HG03354 (cell line): Measurements from ENCODE around the gene RDH12.
"Not testable (repeated sequence)": the region's sequence is repeated elsewhere in the genome, so short reads cannot be mapped to it uniquely, and the experiment has no call there.

Source experiments
- ATAC-seq: cut with Tn5 transposase; IDR thresholded peaks from one replicate; pipeline ENCODE4 v1.9.1; 2021; ENCODE audit warnings: mild to moderate bottlenecking; ENCODE audit not compliant: unreplicated experiment, poor library complexity, severe bottlenecking

Gene RDH12

DNA sequence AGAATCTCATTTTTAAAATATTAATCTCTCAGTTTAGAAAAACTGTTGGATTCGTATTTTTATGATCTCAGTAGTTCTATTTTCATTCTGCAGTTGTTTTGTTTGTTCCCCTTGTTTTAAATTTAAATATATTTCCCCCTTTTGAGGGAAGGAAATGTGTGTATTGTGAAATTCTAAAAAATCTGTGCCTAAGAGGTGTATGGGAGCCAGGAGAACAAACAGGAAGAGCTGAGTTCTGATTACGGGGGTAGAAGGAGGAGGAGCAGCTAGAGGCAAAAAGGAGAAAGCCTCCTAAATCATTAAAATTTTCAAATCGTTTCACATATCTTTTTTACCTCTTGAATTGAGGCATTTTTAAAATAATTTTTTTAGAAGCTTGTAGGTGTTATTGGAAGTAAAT lies 2.3 kb downstream of the RDH12 start:
- ATAC-seq, result no peak

- no peak for ATAC-seq
Measured at GRCh38 chr14:67704484-67705089, 2.9 kb downstream of the RDH12 start.

DNA sequence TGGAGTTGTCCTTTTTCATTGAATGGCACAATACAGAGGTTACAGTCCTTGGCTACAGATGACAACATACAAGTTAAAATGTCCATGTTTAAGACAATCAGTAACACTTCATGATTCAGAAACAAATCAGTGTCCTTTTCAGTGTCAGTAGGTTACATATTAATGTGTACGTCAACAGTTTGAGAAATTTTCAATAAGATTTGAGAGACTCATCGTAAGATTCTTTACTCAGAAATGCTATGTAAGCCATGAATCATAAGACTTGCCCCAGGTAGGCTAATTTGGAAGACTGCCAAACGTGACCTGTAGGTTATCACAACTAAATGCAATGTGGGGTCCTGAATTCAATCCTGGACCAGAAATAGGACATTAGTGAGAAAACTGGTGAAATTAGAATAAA lies 3.5 kb downstream of the RDH12 start:
- ATAC-seq, result no peak

- ATAC-seq, result not testable (repeated sequence)
Measured at GRCh38 chr14:67709346-67709745, 7.7 kb downstream of the RDH12 start.

- ATAC-seq, result not testable (repeated sequence)
Measured at GRCh38 chr14:67709796-67710195, 8.1 kb downstream of the RDH12 start.

DNA sequence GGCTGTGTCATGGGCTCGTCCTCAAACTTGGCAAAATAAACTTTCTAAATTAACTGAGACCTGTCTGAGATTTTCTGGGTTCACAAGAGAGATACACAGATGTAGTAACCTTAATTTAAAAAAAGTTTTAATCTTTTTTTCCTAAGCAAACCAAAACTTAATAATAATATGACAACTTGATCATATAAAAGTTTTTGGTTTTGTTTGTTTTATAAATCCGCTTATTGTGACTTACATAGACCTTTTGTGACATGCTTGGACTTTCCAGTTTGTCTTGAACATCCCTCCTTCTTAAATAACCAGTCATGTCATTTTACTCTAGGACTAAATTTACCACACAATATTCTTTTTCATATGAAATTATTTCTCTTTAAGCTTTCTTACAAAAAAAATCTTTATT lies 8.5 kb downstream of the RDH12 start:
- no peak for ATAC-seq

GRCh38 chr14:67717048-67717447 lies 15.4 kb downstream of the RDH12 start:
- ATAC-seq, result no peak

DNA sequence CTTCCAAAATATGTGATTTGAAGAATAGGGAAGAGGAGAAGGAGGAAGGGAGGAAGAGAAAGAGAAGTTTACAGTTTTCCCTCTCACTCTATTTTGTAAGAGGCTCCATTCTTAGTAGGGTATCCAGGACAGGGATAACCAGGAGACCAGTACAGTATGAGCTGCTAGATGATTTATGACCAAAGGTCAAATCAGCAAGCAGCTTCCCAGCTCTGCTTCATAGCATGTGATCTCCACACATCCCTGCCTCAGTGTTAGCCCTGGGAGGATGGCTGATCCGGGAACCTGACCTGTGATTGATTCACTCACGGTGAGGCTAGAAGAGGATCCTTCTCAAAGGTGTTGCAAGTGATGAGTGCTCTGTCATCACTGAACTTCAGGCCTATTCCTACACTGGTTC lies 16.6 kb downstream of the RDH12 start:
- no peak for ATAC-seq

DNA sequence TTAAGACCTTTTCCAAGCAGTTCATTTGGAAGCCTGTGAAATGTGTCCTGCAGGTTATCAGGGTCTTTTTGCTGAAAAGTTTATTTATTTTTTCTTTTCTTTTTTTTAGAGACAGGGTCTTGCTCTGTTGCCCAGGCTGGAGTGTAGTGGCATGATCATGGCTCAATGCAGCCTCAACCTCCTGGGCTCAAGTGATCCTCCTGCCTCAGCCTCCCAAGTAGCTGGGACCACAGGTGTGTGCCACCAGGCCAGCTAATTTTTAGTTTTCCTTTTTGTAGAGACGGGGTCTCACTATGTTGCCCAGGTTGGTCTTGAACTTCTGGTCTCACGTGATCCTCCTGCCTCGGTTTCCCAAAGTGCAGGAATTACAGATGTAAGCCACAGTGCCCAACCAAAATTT lies 17.7 kb downstream of the RDH12 start:
- not testable (repeated sequence) for ATAC-seq

- ATAC-seq, result no peak
Measured at GRCh38 chr14:67719866-67720265, 18.2 kb downstream of the RDH12 start.

DNA sequence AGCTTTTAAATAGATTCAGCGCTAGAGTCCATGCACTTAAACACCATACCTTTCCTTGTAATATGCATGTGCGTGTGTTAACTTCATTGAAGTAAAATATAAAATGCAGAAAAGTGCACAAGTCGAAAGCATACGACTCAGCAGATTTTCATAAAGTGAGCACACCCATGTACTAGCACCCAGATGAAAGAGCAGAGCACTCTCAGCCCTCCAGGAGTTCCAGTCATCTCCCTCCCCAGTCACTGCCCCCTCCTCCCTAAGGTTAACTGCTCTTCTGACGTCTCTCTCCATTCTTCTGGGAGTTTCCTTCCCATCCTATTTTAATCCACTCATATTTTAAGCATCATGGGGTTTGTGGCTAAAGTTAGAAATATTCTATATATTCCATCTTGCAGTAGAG lies 20.2 kb downstream of the RDH12 start:
- no peak for ATAC-seq

DNA sequence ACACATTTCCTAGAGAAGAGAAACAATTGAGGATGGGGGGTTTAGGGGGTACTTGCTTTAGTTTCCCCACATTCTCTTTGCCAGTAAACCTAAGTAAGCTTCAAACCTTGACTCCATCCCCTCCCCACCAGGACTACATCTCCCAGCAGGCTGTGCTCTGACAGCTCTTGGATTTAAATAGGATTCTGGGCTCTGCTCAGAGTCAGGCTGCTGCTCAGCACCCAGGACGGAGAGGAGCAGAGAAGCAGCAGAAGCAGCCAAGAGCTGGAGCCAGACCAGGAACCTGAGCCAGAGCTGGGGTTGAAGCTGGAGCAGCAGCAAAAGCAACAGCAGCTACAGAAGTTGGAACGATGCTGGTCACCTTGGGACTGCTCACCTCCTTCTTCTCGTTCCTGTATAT lies 20.6 kb downstream of the RDH12 start:
- no peak for ATAC-seq

DNA sequence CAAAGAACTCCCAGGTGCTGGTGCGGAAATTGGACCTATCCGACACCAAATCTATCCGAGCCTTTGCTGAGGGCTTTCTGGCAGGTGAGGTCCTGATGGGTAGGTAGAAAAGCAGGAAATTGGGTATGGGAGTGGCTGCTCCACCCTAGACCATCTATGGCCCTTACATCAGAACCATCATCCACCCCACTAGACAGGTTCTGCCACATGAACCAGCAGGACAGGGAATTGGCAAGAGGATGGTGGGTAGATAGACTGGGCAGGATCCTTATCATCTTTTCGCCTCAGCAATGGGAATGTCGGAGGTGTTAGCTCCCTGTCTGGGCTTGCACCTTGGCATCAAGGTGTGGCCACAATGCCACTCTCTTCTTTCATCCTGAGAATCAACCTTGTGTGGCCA lies 23.5 kb downstream of the RDH12 start:
- no peak for ATAC-seq

DNA sequence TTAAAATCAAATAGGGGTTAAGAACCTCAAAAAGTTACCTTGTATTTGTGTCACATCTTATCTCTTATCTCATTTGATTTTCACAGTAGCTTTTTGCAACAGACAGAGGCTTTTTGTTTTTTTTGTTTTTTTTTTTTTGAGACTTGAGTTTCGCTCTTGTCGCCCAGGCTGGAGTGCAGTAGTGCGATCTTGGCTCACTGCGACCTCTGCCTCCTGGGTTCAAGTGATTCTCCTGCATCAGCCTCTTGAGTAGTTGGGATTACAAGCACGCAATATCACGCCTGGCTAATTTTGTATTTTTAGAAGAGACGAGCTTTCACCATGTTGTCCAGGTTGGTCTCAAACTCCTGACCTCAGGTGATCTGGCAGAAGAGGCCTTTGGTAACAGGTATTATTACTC lies 25.7 kb downstream of the RDH12 start:
- no peak for ATAC-seq

GRCh38 chr14:67728258-67728657 lies 26.6 kb downstream of the RDH12 start:
- no peak for ATAC-seq

- no peak for ATAC-seq
Measured at GRCh38 chr14:67729072-67729885, 27.6 kb downstream of the RDH12 start.

- no peak for ATAC-seq
Measured at GRCh38 chr14:67733616-67734015, 31.9 kb downstream of the RDH12 start.

DNA sequence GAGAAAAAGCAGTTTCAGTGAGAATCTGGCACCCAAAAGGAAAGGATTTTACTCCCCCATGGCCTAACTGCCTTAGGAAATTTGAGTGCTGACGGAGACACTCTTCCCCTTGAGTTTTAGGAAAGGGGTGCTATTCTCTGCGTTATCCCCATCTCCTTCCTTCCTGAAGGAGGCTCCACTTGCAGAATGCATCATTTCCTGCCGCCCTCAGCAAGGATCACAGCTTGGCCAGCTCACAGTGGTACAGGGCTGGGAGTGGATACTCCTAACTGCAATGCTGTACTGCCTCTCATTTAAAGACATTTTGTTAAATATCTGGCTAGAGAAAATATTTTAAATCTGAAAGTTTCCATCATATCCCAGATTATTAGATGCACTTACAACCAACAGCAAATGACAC lies 33.0 kb downstream of the RDH12 start:
- ATAC-seq, result no peak

GRCh38 chr14:67735336-67736147 lies 33.9 kb downstream of the RDH12 start:
- no peak for ATAC-seq

GRCh38 chr14:67736771-67737170 lies 35.1 kb downstream of the RDH12 start:
- no peak for ATAC-seq
